HEK293 (cell line): Measurements from ENCODE around the gene STK24.
A peak's percentile ranks its signal among the peaks of the same experiment; 100 is the strongest.

Experiments used
- CTCF ChIA-PET: fragments of 350-600 bp; formaldehyde crosslinking; extraction: SDS; loops from one replicate; lab custom pipeline; 2021; ENCODE audit warnings: antibody characterized with exemption; lab: Yijun Ruan, JAX
- POLR2A ChIA-PET: fragments of 300-600 bp; formaldehyde crosslinking; extraction: SDS; loops from one replicate; lab custom pipeline; 2020; ENCODE audit warnings: antibody characterized with exemption, inconsistent platforms; lab: Yijun Ruan, JAX
- H3K27ac ChIP-seq: fragments of 200-500 bp; sonication (Bioruptor generic); 2 replicates; pipeline ENCODE4 v1.5.1; 2014; ENCODE audit warnings: low read depth, low read length, control low read depth, inconsistent platforms; ENCODE audit errors: extremely low read depth
- H3K36me3 ChIP-seq, 2 experiments: fragments of 200-500 bp in 1 of 2; sonication (Bioruptor generic) in 1 of 2; 1 replicate in 1 of 2; 2 replicates in 1 of 2; pipeline ENCODE4 v1.5.1; 2014 to 2017; ENCODE audit warnings: inconsistent platforms in 2 of 2, low read length in 2 of 2; ENCODE audit not compliant: control insufficient read depth in 2 of 2, insufficient read depth in 1 of 2
- H3K4me1 ChIP-seq: fragments of 200-500 bp; sonication (Bioruptor generic); 2 replicates; pipeline ENCODE4 v1.5.1; 2014; ENCODE audit warnings: mild to moderate bottlenecking, low read length, inconsistent platforms; ENCODE audit not compliant: control insufficient read depth, insufficient read depth
- H3K4me3 ChIP-seq: 2 replicates; pipeline ENCODE4 v1.5.1; 2011; ENCODE audit warnings: low read depth, mild to moderate bottlenecking, control low read depth, low read length, moderate library complexity
- H3K9me3 ChIP-seq: fragments of 200-500 bp; sonication (Bioruptor generic); 2 replicates; pipeline ENCODE4 v1.5.1; 2014; ENCODE audit warnings: low read depth, low read length, inconsistent platforms; ENCODE audit not compliant: control insufficient read depth, insufficient read depth
- GLIS2 ChIP-seq: fragments of 450-650 bp; formaldehyde crosslinking; IDR thresholded peaks from 2 replicates; pipeline ENCODE4 v1.5.1; 2016; ENCODE audit warnings: missing biosample characterization, missing genetic modification characterization
- OSR2 ChIP-seq: fragments of 450-650 bp; formaldehyde crosslinking; IDR thresholded peaks from 2 replicates; pipeline ENCODE4 v1.5.1; 2016; ENCODE audit warnings: missing biosample characterization, missing genetic modification characterization
- PRDM1 ChIP-seq: fragments of 450-650 bp; formaldehyde crosslinking; IDR thresholded peaks from 2 replicates; pipeline ENCODE4; 2016; ENCODE audit warnings: missing biosample characterization, missing genetic modification characterization
- PRDM6 ChIP-seq: fragments of 450-650 bp; formaldehyde crosslinking; IDR thresholded peaks from 2 replicates; pipeline ENCODE4 v1.5.1; 2017; ENCODE audit warnings: missing biosample characterization, missing genetic modification characterization
- SP2 ChIP-seq: fragments of 450-650 bp; formaldehyde crosslinking; IDR thresholded peaks from 2 replicates; pipeline ENCODE4 v1.5.1; 2016; ENCODE audit warnings: missing biosample characterization, missing genetic modification characterization
- ZBTB17 ChIP-seq: fragments of 450-650 bp; formaldehyde crosslinking; IDR thresholded peaks from 2 replicates; pipeline ENCODE4 v1.5.1; 2016; ENCODE audit warnings: missing biosample characterization, missing genetic modification characterization
- ZBTB48 ChIP-seq: fragments of 450-650 bp; formaldehyde crosslinking; IDR thresholded peaks from 2 replicates; pipeline ENCODE4 v1.5.1; 2016; ENCODE audit warnings: missing biosample characterization, missing genetic modification characterization
- ZIC2 ChIP-seq: fragments of 450-650 bp; formaldehyde crosslinking; IDR thresholded peaks from 2 replicates; pipeline ENCODE4 v1.5.1; 2016; ENCODE audit warnings: missing biosample characterization, missing genetic modification characterization
- ZNF202 ChIP-seq: fragments of 450-650 bp; formaldehyde crosslinking; IDR thresholded peaks from 2 replicates; pipeline ENCODE4 v1.5.1; 2016; ENCODE audit warnings: missing biosample characterization, missing genetic modification characterization, borderline replicate concordance
- ZNF600 ChIP-seq: fragments of 450-650 bp; formaldehyde crosslinking; IDR thresholded peaks from 2 replicates; pipeline ENCODE4 v1.5.1; 2016; ENCODE audit warnings: missing biosample characterization, missing genetic modification characterization
- ZNF623 ChIP-seq: fragments of 450-650 bp; formaldehyde crosslinking; IDR thresholded peaks from 2 replicates; pipeline ENCODE4 v1.5.1; 2016; ENCODE audit warnings: missing biosample characterization, missing genetic modification characterization
- ZNF629 ChIP-seq: fragments of 450-650 bp; formaldehyde crosslinking; IDR thresholded peaks from 2 replicates; pipeline ENCODE4 v1.5.1; 2017; ENCODE audit warnings: missing biosample characterization, missing genetic modification characterization

The STK24 gene

GRCh38 chr13:98483601-98484288 lies 93.2 kb downstream of the STK24 start:
- TF ChIP-seq ZIC2 (tag by site-specific recombination), result no peak
- TF ChIP-seq PRDM6 (tag by site-specific recombination), result peak; percentile 20; the same call in 1 of the 2 replicates
- ChIA-PET CTCF (interaction anchor here (3.2 kb wide), 1 partner anchor 169 kb away, joined by 15 read pairs; no protein-coding TSS in a partner anchor), POLR2A (interaction anchor here (0.9 to 2.5 kb wide), 4 partner anchors 12 to 98 kb away, joined by 3 to 9 read pairs (median 4); partner anchors contain the start of gene STK24)
- H3K27ac ChIP-seq, result no peak overlapping the region; the same call in 1 of the 2 replicates
- H3K36me3 ChIP-seq, result no peaks in the 10 kb centered on the region
- peaks cover 15% of the 10 kb centered on the region for H3K4me1 ChIP-seq
- no peaks in the 10 kb centered on the region for H3K9me3 ChIP-seq
- no peak overlapping the region for H3K4me3 ChIP-seq

- Histone ChIP-seq H3K4me3 (no peak overlapping the region), H3K9me3 (no peaks in the 10 kb centered on the region), H3K36me3 (no peaks in the 10 kb centered on the region), H3K4me1 (peaks cover 15% of the 10 kb centered on the region), H3K27ac (no peak overlapping the region)
- CTCF ChIA-PET, result interaction anchor here (0.6 to 3.2 kb wide), 3 partner anchors 103 to 599 kb away, joined by 3 to 15 read pairs (median 4); no protein-coding TSS in a partner anchor
- POLR2A ChIA-PET, result interaction anchor here (0.7 to 2.5 kb wide), 2 partner anchors 24 to 34 kb away, joined by 4 to 9 read pairs; no protein-coding TSS in a partner anchor
- no peak for TF ChIP-seq ZNF623 (tag by site-specific recombination)
- no peak for TF ChIP-seq PRDM6 (tag by site-specific recombination)
- peak; percentile 28; the same call in 1 of the 2 replicates for TF ChIP-seq ZIC2 (tag by site-specific recombination)
- peak; percentile 23; the same call in 1 of the 2 replicates for TF ChIP-seq GLIS2 (tag by site-specific recombination)
- TF ChIP-seq, all 188 proteins: peak for 2
Observed at GRCh38 chr13:98482476-98483444, 94.1 kb downstream of the STK24 start.

DNA sequence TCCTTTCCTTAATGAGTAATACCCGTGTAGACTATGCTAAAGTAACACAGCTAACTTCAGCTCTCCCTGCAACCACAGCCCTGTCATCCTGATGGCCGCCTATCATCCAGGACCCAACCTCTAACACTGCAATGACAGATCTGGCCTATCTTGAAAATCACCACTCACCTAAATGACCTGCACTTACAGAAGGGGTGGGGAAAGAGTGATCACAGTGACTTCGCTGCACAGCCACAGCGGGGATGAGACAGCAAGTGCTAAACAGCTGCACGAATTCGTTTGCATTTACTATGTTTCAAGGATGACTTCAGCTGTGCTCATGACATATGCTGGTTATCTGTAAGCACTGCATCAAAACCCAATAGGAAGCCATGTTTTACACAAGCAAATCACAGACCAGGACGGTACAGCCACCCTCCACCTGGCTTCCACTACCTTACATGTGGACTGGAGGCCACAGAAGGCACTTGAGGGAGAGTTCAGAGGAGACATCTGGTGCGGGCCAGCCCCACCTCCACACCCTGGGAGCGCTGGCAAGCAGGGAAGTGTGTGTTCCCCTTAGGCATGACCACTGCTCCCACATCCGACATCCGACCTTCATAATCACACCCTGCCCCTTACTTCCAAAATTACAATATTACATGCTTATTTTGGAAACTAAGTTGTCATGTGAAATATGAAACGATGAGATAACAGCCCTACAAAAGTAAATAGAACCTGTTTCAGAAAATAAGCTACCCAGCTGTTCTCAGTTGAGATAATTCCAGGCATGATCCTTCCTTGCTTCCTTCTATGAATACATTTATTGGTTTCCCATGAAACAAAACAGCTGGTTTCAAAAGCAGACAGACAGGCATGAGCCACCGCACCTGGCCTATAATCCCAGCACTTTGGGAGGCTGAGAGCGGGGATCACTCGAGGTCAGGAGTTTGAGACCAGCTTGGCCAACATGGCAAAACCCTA lies 95.7 kb downstream of the STK24 start:
- peak; percentile 52; the same call in 1 of the 2 replicates for TF ChIP-seq ZNF629
- TF ChIP-seq ZBTB48 (tag by site-specific recombination), result no peak
- TF ChIP-seq OSR2, result 0 out of 2 replicates have a peak, but pooled peaks have one; percentile 8
- TF ChIP-seq SP2 (tag by site-specific recombination), result peak; percentile 16; the same call in 1 of the 2 replicates
- TF ChIP-seq ZNF202 (tag by site-specific recombination), result no peak
- TF ChIP-seq ZNF600 (tag by site-specific recombination), result peak; percentile 67
- 0 out of 2 replicates have a peak, but pooled peaks have one; percentile 13 for TF ChIP-seq ZBTB17
- 0 out of 2 replicates have a peak, but pooled peaks have one; percentile 43 for TF ChIP-seq PRDM1 (tag by site-specific recombination)
- H3K4me1 ChIP-seq, result peaks cover 18% of the 10 kb centered on the region
- H3K4me3 ChIP-seq, result no peak overlapping the region
- POLR2A ChIA-PET, result interaction anchor here (0.6 kb wide), 1 partner anchor 168 kb away, joined by 7 read pairs; no protein-coding TSS in a partner anchor
- H3K36me3 ChIP-seq, result no peaks in the 10 kb centered on the region
- no peaks in the 10 kb centered on the region for H3K9me3 ChIP-seq
- CTCF ChIA-PET, result no interaction called here
- no peak overlapping the region for H3K27ac ChIP-seq
